NCI-H187 treated with DMSO at 0.1 percent for 48 hours (cell line): ENCODE measurements around the gene MYL10.
"Not testable (repeated sequence)": the region's sequence is repeated elsewhere in the genome, so short reads cannot be mapped to it uniquely, and the experiment has no call there.

Experiments
- DNase-seq: peaks from one replicate; lab custom pipeline; 2025; lab: John Stamatoyannopoulos, UW

MYL10 gene

GRCh38 chr7:101618207-101618839, 10.8 kb downstream of the MYL10 start:
- no peak for DNase-seq

- DNase-seq: no peak
These were observed 11.5 kb downstream of the MYL10 start for GRCh38 chr7:101617451-101618206.

GRCh38 chr7:101615446-101615845, 13.7 kb downstream of the MYL10 start:
- DNase-seq: no peak

- no peak for DNase-seq
These were observed 14.2 kb downstream of the MYL10 start for GRCh38 chr7:101614939-101615302.

- DNase-seq: no peak
These were observed 14.8 kb downstream of the MYL10 start for GRCh38 chr7:101614098-101614938.

GRCh38 chr7:101612885-101613515, 16.1 kb downstream of the MYL10 start:
- DNase-seq: no peak

GRCh38 chr7:101608772-101609713, 20.1 kb downstream of the MYL10 start:
- DNase-seq: no peak

- no peak for DNase-seq
These were observed 22.6 kb downstream of the MYL10 start for GRCh38 chr7:101606498-101606923.

GRCh38 chr7:101605611-101606497, 23.2 kb downstream of the MYL10 start:
- no peak for DNase-seq

- DNase-seq: not testable (repeated sequence)
These were observed 24.2 kb downstream of the MYL10 start for GRCh38 chr7:101604934-101605332.

GRCh38 chr7:101604331-101604933, 24.7 kb downstream of the MYL10 start:
- DNase-seq: no peak

- DNase-seq: no peak
These were observed 26.4 kb downstream of the MYL10 start for GRCh38 chr7:101602484-101603241.

- DNase-seq: no peak
These were observed 27.0 kb downstream of the MYL10 start for GRCh38 chr7:101602082-101602481.

GRCh38 chr7:101599787-101600186, 29.3 kb downstream of the MYL10 start:
- no peak for DNase-seq

- DNase-seq: no peak
These were observed 29.9 kb downstream of the MYL10 start for GRCh38 chr7:101598986-101599771.

GRCh38 chr7:101598422-101598985, 30.6 kb downstream of the MYL10 start:
- no peak for DNase-seq

- no peak for DNase-seq
These were observed 31.2 kb downstream of the MYL10 start for GRCh38 chr7:101597941-101598340.

- DNase-seq: no peak
These were observed 32.2 kb downstream of the MYL10 start for GRCh38 chr7:101596898-101597297.
